ENCODE results near the gene PPM1E. TPM values are rescaled to one million over a fixed set of nuclear protein-coding genes. Genes with fewer than 3 reads are reported as not detected.

The PPM1E gene
- total and polyA plus RNA-seq, 2 of the 8 experiments (the other 6 are each of a cell fraction or from before 2014, with no cell fraction given) = 5.0 to 10.4 TPM

DNA sequence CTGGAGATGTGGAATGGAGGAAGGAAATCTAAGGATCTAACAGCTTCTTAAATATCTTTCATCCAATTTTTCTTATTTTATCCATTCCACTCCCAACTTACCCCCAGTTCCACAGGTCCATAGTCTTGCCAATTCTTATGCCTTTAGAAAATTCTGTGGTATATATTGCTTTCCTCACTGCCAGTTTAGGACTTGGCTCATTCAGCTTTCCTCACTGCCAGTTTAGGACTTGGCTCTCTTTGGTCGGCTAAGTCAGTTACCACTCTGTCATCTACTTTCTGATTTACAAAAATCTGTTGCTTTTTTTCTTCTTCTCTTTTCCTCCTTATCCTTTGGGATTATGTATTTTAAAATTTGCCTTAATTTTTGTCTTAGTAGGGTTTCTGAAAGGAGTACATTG is 128.5 kb downstream of the PPM1E start:
- Histone ChIP-seq H3K36me3 (ENCODE audit: control insufficient read depth in 2 of 4, insufficient read depth in 4 of 4, low read length in 3 of 4) (no peaks in the 10 kb centered on the region), H3K79me1 (ENCODE audit: low read depth, low read length) (no peaks in the 10 kb centered on the region), H4K8ac (ENCODE audit: extremely low read depth, insufficient read depth, low read length) (no peak overlapping the region), H3K27me3 (replicated peaks in 1 of 4; ENCODE audit: control insufficient read depth in 3 of 4, extremely low read depth in 1 of 4, insufficient read depth in 3 of 4, low read length in 3 of 4) (no peaks in the 10 kb centered on the region), H3K79me2 (ENCODE audit: control insufficient read depth in 1 of 2, insufficient read depth in 2 of 2, low read length in 2 of 2) (no peaks in the 10 kb centered on the region), H2AK5ac (ENCODE audit: low read depth, low read length) (no peak overlapping the region), H2BK20ac (ENCODE audit: low read length) (no peak overlapping the region), H3K4ac (replicated peaks; ENCODE audit: insufficient read length, low read depth, low read length) (no peak overlapping the region), H3K4me2 (ENCODE audit: insufficient read depth in 1 of 2, low read depth in 2 of 2, low read length in 2 of 2) (no peak overlapping the region), H3K9ac (replicated peaks in 1 of 4; ENCODE audit: extremely low read depth in 1 of 4, low read depth in 3 of 4, low read length in 3 of 4) (no peak overlapping the region), H3K27ac (ENCODE audit: low read depth, low read length) (no peak overlapping the region), H2AFZ (ENCODE audit: low read length) (no peak overlapping the region), H4K91ac (replicated peaks; ENCODE audit: insufficient read length, low read length) (no peak overlapping the region), H2BK5ac (ENCODE audit: low read depth, low read length) (no peak overlapping the region), H2BK120ac (replicated peaks; ENCODE audit: low read depth, low read length) (no peak overlapping the region), H3K4me3 (ENCODE audit: extremely low read depth in 1 of 4, insufficient read depth in 2 of 4, low read depth in 3 of 4, low read length in 4 of 4) (no peak overlapping the region), H3K18ac (ENCODE audit: extremely low read depth, low read length) (no peak overlapping the region), H3K4me1 (replicated peaks in 1 of 4; ENCODE audit: control insufficient read depth in 3 of 4, insufficient read depth in 4 of 4, low read length in 3 of 4) (no peaks in the 10 kb centered on the region), H2BK12ac (ENCODE audit: low read depth, low read length) (no peak overlapping the region), H4K20me1 (replicated peaks in 1 of 2; ENCODE audit: control insufficient read depth in 1 of 2, insufficient read depth in 2 of 2, low read length in 2 of 2) (no peaks in the 10 kb centered on the region), H4K5ac (ENCODE audit: insufficient read length, low read depth, low read length) (no peak overlapping the region), H2BK15ac (ENCODE audit: low read length) (no peak overlapping the region), H3K23me2 (ENCODE audit: low read depth, low read length) (no peaks in the 10 kb centered on the region; the same call in 1 of the 2 replicates), H3K23ac (ENCODE audit: insufficient read length) (no peak overlapping the region), H3K14ac (ENCODE audit: insufficient read length) (no peak overlapping the region), H3K56ac (replicated peaks; ENCODE audit: insufficient read length, low read depth, low read length) (no peak overlapping the region), H3K9me3 (ENCODE audit: insufficient read depth in 2 of 2, low read depth in 1 of 2, low read length in 1 of 2) (no peaks in the 10 kb centered on the region)
- POLR2A ChIA-PET (ENCODE audit: partially characterized antibody) = no interaction called here
- 100% methylated on average over 1 of the region's 1 CpG; no CpG with 5 or more reads in 1 of the 2 experiments for WGBS, 2 experiments (ENCODE audit: extremely low coverage in 1 of 2, insufficient coverage in 1 of 2, insufficient read length in 1 of 2, insufficient replicate concordance in 2 of 2, low coverage in 1 of 2, low lambda C conversion rate in 2 of 2, missing lambda C conversion rate in 1 of 2)
- CTCF ChIA-PET (ENCODE audit: partially characterized antibody) = interaction anchor here (0.6 to 1.0 kb wide), 2 partner anchors 13 to 14 kb away, joined by 3 read pairs; no protein-coding TSS in a partner anchor
- FAIRE-seq = no peak
- no peak for DNase-seq (ENCODE audit: low read depth in 1 of 2, low spot score in 2 of 2)
- TF ChIP-seq KDM5A (IDR thresholded peaks at IDR 0.05; ENCODE audit: low read length) = no peak
- TF ChIP-seq, protein P1, sequence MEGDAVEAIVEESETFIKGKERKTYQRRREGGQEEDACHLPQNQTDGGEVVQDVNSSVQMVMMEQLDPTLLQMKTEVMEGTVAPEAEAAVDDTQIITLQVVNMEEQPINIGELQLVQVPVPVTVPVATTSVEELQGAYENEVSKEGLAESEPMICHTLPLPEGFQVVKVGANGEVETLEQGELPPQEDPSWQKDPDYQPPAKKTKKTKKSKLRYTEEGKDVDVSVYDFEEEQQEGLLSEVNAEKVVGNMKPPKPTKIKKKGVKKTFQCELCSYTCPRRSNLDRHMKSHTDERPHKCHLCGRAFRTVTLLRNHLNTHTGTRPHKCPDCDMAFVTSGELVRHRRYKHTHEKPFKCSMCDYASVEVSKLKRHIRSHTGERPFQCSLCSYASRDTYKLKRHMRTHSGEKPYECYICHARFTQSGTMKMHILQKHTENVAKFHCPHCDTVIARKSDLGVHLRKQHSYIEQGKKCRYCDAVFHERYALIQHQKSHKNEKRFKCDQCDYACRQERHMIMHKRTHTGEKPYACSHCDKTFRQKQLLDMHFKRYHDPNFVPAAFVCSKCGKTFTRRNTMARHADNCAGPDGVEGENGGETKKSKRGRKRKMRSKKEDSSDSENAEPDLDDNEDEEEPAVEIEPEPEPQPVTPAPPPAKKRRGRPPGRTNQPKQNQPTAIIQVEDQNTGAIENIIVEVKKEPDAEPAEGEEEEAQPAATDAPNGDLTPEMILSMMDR (IDR thresholded peaks at IDR 0.05; ENCODE audit: control extremely low read depth in 1 of 3, insufficient read depth in 1 of 3, low read depth in 1 of 3, low read length in 3 of 3) = no peak
- TF ChIP-seq PHF8 (conservative IDR thresholded peaks at IDR 0.05; ENCODE audit: low read depth, low read length) = no peak
- no peak for TF ChIP-seq EGR1 (IDR thresholded peaks at IDR 0.05; ENCODE audit: borderline replicate concordance, low read depth, low read length)
- TF ChIP-seq TCF12 (IDR thresholded peaks at IDR 0.05; ENCODE audit: low read depth, low read length) = no peak
- TF ChIP-seq, protein P2, sequence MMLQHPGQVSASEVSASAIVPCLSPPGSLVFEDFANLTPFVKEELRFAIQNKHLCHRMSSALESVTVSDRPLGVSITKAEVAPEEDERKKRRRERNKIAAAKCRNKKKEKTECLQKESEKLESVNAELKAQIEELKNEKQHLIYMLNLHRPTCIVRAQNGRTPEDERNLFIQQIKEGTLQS (IDR thresholded peaks at IDR 0.05; ENCODE audit: insufficient read depth, low read depth, low read length) = no peak
- TF ChIP-seq HDAC2 (IDR thresholded peaks at IDR 0.05; ENCODE audit: borderline replicate concordance in 1 of 2, low read depth in 2 of 2, low read length in 2 of 2) = no peak
- TF ChIP-seq, protein P3, sequence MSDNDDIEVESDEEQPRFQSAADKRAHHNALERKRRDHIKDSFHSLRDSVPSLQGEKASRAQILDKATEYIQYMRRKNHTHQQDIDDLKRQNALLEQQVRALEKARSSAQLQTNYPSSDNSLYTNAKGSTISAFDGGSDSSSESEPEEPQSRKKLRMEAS (IDR thresholded peaks at IDR 0.05) = no peak
- no peak for TF ChIP-seq GABPA (IDR thresholded peaks at IDR 0.05; ENCODE audit: borderline replicate concordance, insufficient read depth, low read length)
- no peak for TF ChIP-seq SUZ12 (IDR thresholded peaks at IDR 0.05; ENCODE audit: low read length)
- TF ChIP-seq MAFK (IDR thresholded peaks at IDR 0.05; ENCODE audit: low read depth, low read length) = no peak

Measured in H1 (cell line).